Measurements from ENCODE around the gene ZNF80.

The ZNF80 gene

GRCh38 chr3:114213627-114214541 lies 23.5 kb downstream of the ZNF80 start:
- TF ChIP-seq CTCF (IDR thresholded peaks at IDR 0.05; ENCODE audit: low read depth, low read length) = no peak
- peak overlapping the region; percentile 43 for H3K4me3 ChIP-seq (ENCODE audit: low read depth, low read length)

GRCh38 chr3:114213292-114213626 lies 24.1 kb downstream of the ZNF80 start:
- no peak for TF ChIP-seq CTCF (IDR thresholded peaks at IDR 0.05; ENCODE audit: low read depth, low read length)
- H3K4me3 ChIP-seq (ENCODE audit: low read depth, low read length) = peak overlapping the region; percentile 43

GRCh38 chr3:114212646-114213045 lies 24.7 kb downstream of the ZNF80 start:
- no peak for TF ChIP-seq CTCF (IDR thresholded peaks at IDR 0.05; ENCODE audit: low read depth, low read length)
- no peak overlapping the region for H3K4me3 ChIP-seq (ENCODE audit: low read depth, low read length)

GRCh38 chr3:114207768-114208167 lies 29.6 kb downstream of the ZNF80 start:
- H3K4me3 ChIP-seq (ENCODE audit: low read depth, low read length) = no peak overlapping the region
- TF ChIP-seq CTCF (IDR thresholded peaks at IDR 0.05; ENCODE audit: low read depth, low read length) = no peak

- no peak for TF ChIP-seq CTCF (IDR thresholded peaks at IDR 0.05; ENCODE audit: low read depth, low read length)
- no peak overlapping the region for H3K4me3 ChIP-seq (ENCODE audit: low read depth, low read length)
Observed at GRCh38 chr3:114206342-114206741, 31.0 kb downstream of the ZNF80 start.

GRCh38 chr3:114205541-114205940 lies 31.8 kb downstream of the ZNF80 start:
- TF ChIP-seq CTCF (IDR thresholded peaks at IDR 0.05; ENCODE audit: low read depth, low read length) = no peak
- H3K4me3 ChIP-seq (ENCODE audit: low read depth, low read length) = no peak overlapping the region

- no peak for TF ChIP-seq CTCF (IDR thresholded peaks at IDR 0.05; ENCODE audit: low read depth, low read length)
- no peak overlapping the region for H3K4me3 ChIP-seq (ENCODE audit: low read depth, low read length)
Observed at GRCh38 chr3:114194750-114195149, 42.6 kb downstream of the ZNF80 start.
